GM18519 (cell line): ENCODE data around the gene TCF12.

ENCODE experiments used
- ATAC-seq: cut with Tn5 transposase; IDR thresholded peaks from one replicate; pipeline ENCODE4 v1.9.1; 2021; ENCODE audit warnings: mild to moderate bottlenecking, moderate library complexity; ENCODE audit not compliant: unreplicated experiment, low FRiP score

The TCF12 gene

GRCh38 chr15:57280464-57280863 is 362.0 kb downstream of the TCF12 start:
- no peak for ATAC-seq

- peak; percentile 39 for ATAC-seq
Observed at GRCh38 chr15:57281321-57281720, 362.9 kb downstream of the TCF12 start.

GRCh38 chr15:57282686-57283085 is 364.2 kb downstream of the TCF12 start:
- ATAC-seq, result no peak

GRCh38 chr15:57283774-57284503 is 365.5 kb downstream of the TCF12 start:
- ATAC-seq, result no peak

- no peak for ATAC-seq
Observed at GRCh38 chr15:57284535-57284934, 366.1 kb downstream of the TCF12 start.

- no peak for ATAC-seq
Observed at GRCh38 chr15:57285386-57285785, 366.9 kb downstream of the TCF12 start.

GRCh38 chr15:57286446-57287122 is 368.1 kb downstream of the TCF12 start:
- no peak for ATAC-seq

- ATAC-seq, result no peak
Observed at GRCh38 chr15:57287123-57287521, 368.7 kb downstream of the TCF12 start.

GRCh38 chr15:57288926-57289580 is 370.6 kb downstream of the TCF12 start:
- ATAC-seq, result no peak

- ATAC-seq, result no peak
Observed at GRCh38 chr15:57290187-57290586, 371.7 kb downstream of the TCF12 start.

GRCh38 chr15:57290826-57291225 is 372.4 kb downstream of the TCF12 start:
- no peak for ATAC-seq

- no peak for ATAC-seq
Observed at GRCh38 chr15:57296473-57297162, 378.2 kb downstream of the TCF12 start.

GRCh38 chr15:57297163-57297593 is 378.7 kb downstream of the TCF12 start:
- ATAC-seq, result no peak

- ATAC-seq, result no peak
Observed at GRCh38 chr15:57297630-57298029, 379.2 kb downstream of the TCF12 start.

- no peak for ATAC-seq
Observed at GRCh38 chr15:57298204-57298603, 379.8 kb downstream of the TCF12 start.

GRCh38 chr15:57298843-57299550 is 380.6 kb downstream of the TCF12 start:
- ATAC-seq, result no peak

- no peak for ATAC-seq
Observed at GRCh38 chr15:57301307-57301706, 382.9 kb downstream of the TCF12 start.

- ATAC-seq, result no peak
Observed at GRCh38 chr15:57302640-57303257, 384.3 kb downstream of the TCF12 start.

GRCh38 chr15:57305009-57305408 is 386.6 kb downstream of the TCF12 start:
- ATAC-seq, result no peak
